ENCODE measurements around the gene MFSD2B.

The MFSD2B gene

DNA sequence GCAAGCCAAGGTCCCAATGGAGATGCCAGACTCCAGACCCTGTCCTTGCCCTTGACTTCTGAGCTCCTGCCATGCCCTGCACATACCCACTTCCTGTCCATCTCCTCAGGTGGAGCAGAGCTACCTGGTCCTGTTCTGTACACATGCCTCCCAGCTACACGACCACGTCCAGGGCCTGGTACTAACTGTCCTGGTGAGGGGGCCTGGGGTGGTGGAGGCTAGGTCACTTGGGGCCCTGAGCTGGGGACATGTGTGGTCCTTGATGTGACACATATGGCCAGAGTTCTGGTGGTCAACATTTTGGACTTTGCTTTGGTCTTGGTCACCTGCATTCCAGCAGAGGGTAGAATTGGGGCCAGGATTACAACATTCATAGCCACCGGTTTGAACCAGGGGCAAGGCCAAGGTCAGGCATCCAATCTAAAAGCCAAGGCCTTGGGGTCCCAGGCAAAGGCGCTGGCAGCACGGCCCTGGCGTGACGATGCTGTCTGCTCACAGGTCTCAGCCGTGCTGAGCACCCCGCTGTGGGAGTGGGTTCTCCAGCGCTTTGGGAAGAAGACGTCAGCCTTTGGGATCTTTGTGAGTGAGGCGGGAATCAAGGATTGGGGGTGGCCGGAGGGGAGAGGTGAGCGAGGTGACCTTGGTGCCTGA lies 12.6 kb downstream of the MFSD2B start (continued):
- no peak for TF ChIP-seq CREB5 (CRISPR knock-in tag; IDR thresholded peaks at IDR 0.05; ENCODE audit: low read depth)

DNA sequence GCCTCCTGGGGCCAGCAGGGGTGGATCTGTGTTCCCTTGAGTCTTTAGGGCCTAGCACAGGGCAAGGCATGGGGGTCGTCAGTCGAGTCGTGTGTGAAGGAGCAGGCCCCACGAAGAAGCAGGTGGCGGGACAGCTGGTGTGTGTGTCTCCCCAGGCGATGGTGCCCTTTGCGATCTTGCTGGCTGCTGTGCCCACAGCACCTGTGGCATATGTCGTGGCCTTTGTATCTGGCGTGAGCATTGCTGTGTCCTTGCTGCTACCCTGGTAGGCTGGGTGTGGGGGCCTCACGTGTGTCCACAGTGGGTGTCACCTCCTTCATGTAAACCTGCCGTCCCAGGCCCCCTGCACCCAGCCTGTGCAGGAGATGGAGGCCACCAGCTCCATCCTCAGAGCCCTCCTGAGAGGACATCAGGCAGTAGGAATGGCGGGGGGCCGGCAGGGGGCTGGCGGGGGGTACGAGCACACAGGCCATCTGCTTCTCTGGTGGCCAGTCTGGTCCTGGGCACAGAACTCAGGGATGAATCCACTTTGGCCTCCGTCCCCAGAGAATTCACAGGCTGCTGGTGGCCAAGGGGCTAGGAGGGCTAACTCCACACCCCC lies 13.2 kb downstream of the MFSD2B start:
- no peak for ATAC-seq
- no peak for TF ChIP-seq SNAI2 (CRISPR knock-in tag; IDR thresholded peaks at IDR 0.05)

- ATAC-seq = peak; percentile 37
- TF ChIP-seq ZNF8 (CRISPR knock-in tag; IDR thresholded peaks at IDR 0.05) (no peak), POU6F1 (CRISPR knock-in tag; IDR thresholded peaks at IDR 0.05; ENCODE audit: borderline replicate concordance, low read depth) (no peak), CSDC2 (CRISPR knock-in tag; IDR thresholded peaks at IDR 0.05) (no peak), ISL1 (CRISPR knock-in tag; IDR thresholded peaks at IDR 0.05) (no peak), PATZ1 (CRISPR knock-in tag; IDR thresholded peaks at IDR 0.05; ENCODE audit: borderline replicate concordance) (no peak), ZC3H10 (CRISPR knock-in tag; IDR thresholded peaks at IDR 0.05) (no peak), SNAI2 (CRISPR knock-in tag; IDR thresholded peaks at IDR 0.05) (no peak), ESRRG (CRISPR knock-in tag; IDR thresholded peaks at IDR 0.05) (no peak), ZFP3 (CRISPR knock-in tag; IDR thresholded peaks at IDR 0.05) (no peak), RARB (CRISPR knock-in tag; IDR thresholded peaks at IDR 0.05) (no peak), BACH2 (CRISPR knock-in tag; IDR thresholded peaks at IDR 0.05; ENCODE audit: borderline replicate concordance) (no peak), PPARA (CRISPR knock-in tag; IDR thresholded peaks at IDR 0.05; ENCODE audit: borderline replicate concordance) (no peak), OSR1 (CRISPR knock-in tag; IDR thresholded peaks at IDR 0.05) (no peak), ARNTL (CRISPR knock-in tag; IDR thresholded peaks at IDR 0.05; ENCODE audit: borderline replicate concordance, low read depth) (no peak), TOX (CRISPR knock-in tag; IDR thresholded peaks at IDR 0.05; ENCODE audit: borderline replicate concordance) (no peak), ZNF565 (CRISPR knock-in tag; conservative IDR thresholded peaks at IDR 0.05; ENCODE audit: low read depth) (no peak)
Observed at GRCh38 chr2:24024018-24024417, 14.1 kb downstream of the MFSD2B start.

DNA sequence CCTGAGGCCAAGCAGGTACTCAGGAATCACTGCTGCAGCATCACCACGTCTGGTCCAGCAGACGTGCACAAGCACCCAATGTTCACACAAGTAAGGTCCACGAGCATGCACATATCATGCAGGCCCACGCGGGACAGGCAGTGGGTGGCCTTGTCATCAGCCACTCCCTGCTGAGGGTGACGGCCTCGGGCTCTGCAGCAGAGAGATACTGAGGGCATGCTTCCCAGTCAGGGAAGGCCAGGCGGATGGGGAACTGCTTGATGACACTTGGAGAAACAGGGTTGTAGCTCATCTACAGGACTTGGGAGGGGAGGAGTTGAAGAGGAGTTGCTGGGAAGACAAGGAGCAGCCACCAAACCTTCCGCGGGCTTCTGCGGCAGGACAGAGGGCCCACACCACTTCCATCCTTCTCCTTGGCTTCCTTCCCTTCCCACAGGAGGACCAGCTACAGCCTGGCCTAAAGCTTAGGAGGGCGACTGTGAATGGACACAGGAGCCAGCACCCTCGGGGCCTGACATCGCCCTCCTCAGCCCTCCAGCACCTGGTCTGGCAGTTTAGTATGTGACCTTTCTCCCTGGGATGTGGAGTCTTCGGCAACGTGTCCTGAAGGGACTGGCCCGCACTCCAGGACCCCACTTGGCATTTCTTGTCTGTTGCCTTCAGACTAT lies 15.2 kb downstream of the MFSD2B start:
- ATAC-seq = no peak
- no peak for TF ChIP-seq PATZ1 (CRISPR knock-in tag; IDR thresholded peaks at IDR 0.05; ENCODE audit: borderline replicate concordance)
- no peak for TF ChIP-seq TCF4 (CRISPR knock-in tag; IDR thresholded peaks at IDR 0.05; ENCODE audit: borderline replicate concordance)
- no peak for TF ChIP-seq RARB (CRISPR knock-in tag; IDR thresholded peaks at IDR 0.05)
- TF ChIP-seq TOX (CRISPR knock-in tag; IDR thresholded peaks at IDR 0.05; ENCODE audit: borderline replicate concordance) = no peak
- no peak for TF ChIP-seq GLIS3 (CRISPR knock-in tag; IDR thresholded peaks at IDR 0.05)
- no peak for TF ChIP-seq ZFP3 (CRISPR knock-in tag; IDR thresholded peaks at IDR 0.05)

- ATAC-seq = no peak
- TF ChIP-seq ESRRG (CRISPR knock-in tag; IDR thresholded peaks at IDR 0.05) (no peak), ARNTL (CRISPR knock-in tag; IDR thresholded peaks at IDR 0.05; ENCODE audit: borderline replicate concordance, low read depth) (no peak), CSDC2 (CRISPR knock-in tag; IDR thresholded peaks at IDR 0.05) (no peak), ISL1 (CRISPR knock-in tag; IDR thresholded peaks at IDR 0.05) (no peak), BACH2 (CRISPR knock-in tag; IDR thresholded peaks at IDR 0.05; ENCODE audit: borderline replicate concordance) (no peak), CREB5 (CRISPR knock-in tag; IDR thresholded peaks at IDR 0.05; ENCODE audit: low read depth) (no peak)
Observed at GRCh38 chr2:24026233-24026632, 16.3 kb downstream of the MFSD2B start.
